OCI-LY3 (cell line): ENCODE data around the gene RAE1.

ENCODE experiments used
- H2AFZ ChIP-seq: fragments of 200-600, 300-600 bp; shearing (Covaris generic); 2 replicates; pipeline ENCODE4 v1.6.0; 2014; ENCODE audit warnings: antibody characterized with exemption, low read depth, low read length
- H3K27ac ChIP-seq: fragments of 200-600, 300-600 bp; sonication (generic); 2 replicates; pipeline ENCODE4 v1.5.1; 2014; ENCODE audit warnings: mild to moderate bottlenecking, low read length, moderate library complexity, mixed read lengths
- H3K27me3 ChIP-seq: fragments of 200-600, 300-600 bp; sonication (generic); 2 replicates; pipeline ENCODE4 v1.6.1; 2014; ENCODE audit warnings: low read depth, low read length, mixed read lengths
- H3K36me3 ChIP-seq: fragments of 200-600, 300-600 bp; sonication (generic); replicated peaks from 2 replicates; pipeline ENCODE3; 2014; ENCODE audit warnings: low read depth, low read length, mixed read lengths
- H3K4me1 ChIP-seq: fragments of 300-600, 200-600 bp; sonication (generic); 2 replicates; pipeline ENCODE4 v1.6.1; 2014; ENCODE audit warnings: low read length, mixed read lengths
- H3K4me2 ChIP-seq: fragments of 200-600, 300-600 bp; sonication (generic); 2 replicates; pipeline ENCODE4 v1.6.1; 2014; ENCODE audit warnings: low read length, mixed read lengths
- H3K4me3 ChIP-seq: fragments of 300-600, 200-600 bp; sonication (generic); 2 replicates; pipeline ENCODE4 v1.5.1; 2014; ENCODE audit warnings: antibody characterized with exemption, mild to moderate bottlenecking, low read length, moderate library complexity
- H3K79me2 ChIP-seq: fragments of 300-600, 200-600 bp; shearing (Covaris generic); 2 replicates; pipeline ENCODE4 v1.6.1; 2014; ENCODE audit warnings: mild to moderate bottlenecking, low read length, mixed read lengths
- H3K9ac ChIP-seq: fragments of 300-600, 200-600 bp; shearing (Covaris generic); 2 replicates; pipeline ENCODE4 v1.6.0; 2014; ENCODE audit warnings: mild to moderate bottlenecking, low read length, moderate library complexity
- H3K9me3 ChIP-seq: fragments of 200-600, 300-600 bp; shearing (Covaris generic); 2 replicates; pipeline ENCODE4 v1.6.1; 2014; ENCODE audit warnings: low read length, mixed read lengths; ENCODE audit not compliant: insufficient read depth
- H4K20me1 ChIP-seq: fragments of 200-600, 300-600 bp; sonication (generic); 2 replicates; pipeline ENCODE4 v1.6.1; 2016; ENCODE audit warnings: low read length, mixed read lengths; ENCODE audit not compliant: insufficient read depth
- EZH2phosphoT487 ChIP-seq: fragments of 200-600 bp; shearing (Covaris generic); IDR thresholded peaks from 2 replicates; pipeline ENCODE4 v1.6.1; 2018; ENCODE audit warnings: antibody characterized with exemption, mixed run types, low read depth
- TF ChIP-seq, protein P1 (sequence below): fragments of 200-600, 300-600 bp; sonication (generic); IDR thresholded peaks from 2 replicates; pipeline ENCODE4 v1.5.1; 2014; ENCODE audit warnings: antibody characterized with exemption, low read length, low read depth

The RAE1 gene

DNA sequence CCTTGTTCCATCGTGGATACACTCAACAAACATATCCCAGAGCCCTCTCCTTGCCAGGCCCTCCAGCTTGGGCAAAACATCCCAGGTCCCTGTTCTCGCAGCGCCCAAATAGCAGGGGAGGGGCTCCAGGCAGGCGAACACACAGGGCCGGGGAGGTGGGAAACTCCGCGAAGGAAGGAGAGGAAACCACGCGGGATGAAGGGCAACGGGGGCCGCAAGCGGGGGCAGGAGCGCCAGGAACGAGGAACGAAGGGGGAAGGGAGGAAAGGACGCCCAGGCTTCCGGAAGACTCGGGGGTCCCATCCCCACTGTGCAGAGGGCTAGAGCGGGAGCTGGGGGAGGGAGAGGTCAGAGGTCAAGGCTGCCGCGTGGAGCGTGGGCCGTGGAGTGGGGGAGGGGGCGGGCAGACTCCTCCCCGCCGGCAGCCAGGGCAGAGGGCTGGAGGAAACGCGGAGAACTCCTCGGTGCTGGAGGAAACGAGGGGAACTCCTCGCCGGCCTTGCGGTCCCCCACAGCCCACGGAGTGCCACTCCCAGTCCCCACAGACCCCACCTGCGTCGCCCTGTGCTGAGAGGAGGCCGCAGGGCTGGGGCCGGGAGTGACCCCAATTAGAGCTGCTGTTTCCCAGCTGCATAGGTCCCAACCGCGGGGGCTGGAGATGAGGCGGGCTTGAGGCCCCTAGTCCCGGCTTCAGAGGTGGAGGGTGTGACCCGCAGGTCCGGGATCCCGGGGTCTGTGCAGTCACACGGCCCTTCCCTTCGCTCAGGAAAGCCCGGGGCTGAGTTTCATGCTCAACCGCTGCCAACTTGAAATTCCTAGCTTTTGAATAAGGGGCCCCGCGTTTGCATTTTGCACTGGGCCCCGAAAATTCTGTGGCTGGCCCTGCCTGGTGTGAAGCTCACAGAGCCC is 38.9 kb downstream of the RAE1 start:
- peaks cover 30% of the 10 kb centered on the region for H3K36me3 ChIP-seq
- H3K4me2 ChIP-seq = peak overlapping the region; percentile 99
- TF ChIP-seq, protein P1, sequence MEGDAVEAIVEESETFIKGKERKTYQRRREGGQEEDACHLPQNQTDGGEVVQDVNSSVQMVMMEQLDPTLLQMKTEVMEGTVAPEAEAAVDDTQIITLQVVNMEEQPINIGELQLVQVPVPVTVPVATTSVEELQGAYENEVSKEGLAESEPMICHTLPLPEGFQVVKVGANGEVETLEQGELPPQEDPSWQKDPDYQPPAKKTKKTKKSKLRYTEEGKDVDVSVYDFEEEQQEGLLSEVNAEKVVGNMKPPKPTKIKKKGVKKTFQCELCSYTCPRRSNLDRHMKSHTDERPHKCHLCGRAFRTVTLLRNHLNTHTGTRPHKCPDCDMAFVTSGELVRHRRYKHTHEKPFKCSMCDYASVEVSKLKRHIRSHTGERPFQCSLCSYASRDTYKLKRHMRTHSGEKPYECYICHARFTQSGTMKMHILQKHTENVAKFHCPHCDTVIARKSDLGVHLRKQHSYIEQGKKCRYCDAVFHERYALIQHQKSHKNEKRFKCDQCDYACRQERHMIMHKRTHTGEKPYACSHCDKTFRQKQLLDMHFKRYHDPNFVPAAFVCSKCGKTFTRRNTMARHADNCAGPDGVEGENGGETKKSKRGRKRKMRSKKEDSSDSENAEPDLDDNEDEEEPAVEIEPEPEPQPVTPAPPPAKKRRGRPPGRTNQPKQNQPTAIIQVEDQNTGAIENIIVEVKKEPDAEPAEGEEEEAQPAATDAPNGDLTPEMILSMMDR = no peak
- TF ChIP-seq EZH2phosphoT487 = no peak
- H3K79me2 ChIP-seq = peaks cover 37% of the 10 kb centered on the region
- no peaks in the 10 kb centered on the region for H3K27me3 ChIP-seq
- no peaks in the 10 kb centered on the region for H3K9me3 ChIP-seq
- H4K20me1 ChIP-seq = peaks cover 30% of the 10 kb centered on the region
- peak overlapping the region; percentile 76 for H3K4me3 ChIP-seq
- H3K9ac ChIP-seq = peak overlapping the region; percentile 86
- H2AFZ ChIP-seq = peak overlapping the region; percentile 58
- peaks cover 43% of the 10 kb centered on the region for H3K4me1 ChIP-seq
- H3K27ac ChIP-seq = peak overlapping the region; percentile 83

DNA sequence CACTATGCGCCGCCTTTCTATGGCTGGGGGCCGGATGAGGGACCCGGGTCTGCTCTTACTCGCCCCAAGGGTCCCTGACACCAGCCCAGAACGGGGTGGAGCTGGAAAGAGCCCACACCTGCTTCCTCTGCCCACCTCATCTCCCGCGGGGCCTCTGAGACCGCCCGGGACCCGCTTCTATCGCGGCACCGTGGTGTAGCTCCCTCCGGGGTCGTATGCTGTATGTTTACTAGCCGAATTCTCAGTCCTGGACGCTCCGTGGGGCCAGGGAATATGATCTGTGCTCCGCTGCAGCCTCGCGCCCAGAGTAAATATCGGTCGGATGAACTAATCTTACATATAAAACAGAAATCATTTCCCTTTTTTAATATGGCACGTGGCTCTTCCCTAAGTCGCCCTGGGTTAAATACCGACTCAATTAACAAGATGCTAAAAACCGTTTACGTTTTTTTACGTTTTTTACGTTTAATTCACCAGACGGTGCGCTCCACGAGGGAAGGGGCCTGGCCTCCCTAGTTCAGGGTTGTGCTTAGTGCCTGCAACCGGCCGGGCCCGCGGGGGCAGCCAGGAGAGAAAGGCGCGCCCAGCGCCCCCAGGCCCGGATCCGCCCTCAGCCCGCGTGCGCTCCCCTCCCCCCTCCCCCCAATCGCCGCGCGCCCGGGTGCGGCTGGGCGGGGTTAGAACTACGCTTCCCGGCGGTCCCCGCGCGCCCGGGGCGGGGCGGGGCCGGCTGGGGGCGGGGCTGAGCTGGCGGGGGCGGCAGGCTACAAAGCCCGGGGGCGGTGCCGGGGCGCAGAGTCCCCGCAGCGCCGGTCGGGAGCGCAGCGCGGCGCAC is 39.8 kb downstream of the RAE1 start, which contains the start of gene RBM38:
Gene RBM38, plus strand, starts transcription at position 793 of the 835 bp plus-strand sequence. CDS start 186 bp downstream, outside the sequence.
- Histone ChIP-seq H4K20me1 (peaks cover 39% of the 10 kb centered on the region), H3K27ac (peak within 1 kb of the TSS; percentile 83), H3K4me3 (peak within 1 kb of the TSS; percentile 88), H3K4me2 (peak within 1 kb of the TSS; percentile 99), H3K9me3 (no peaks in the 10 kb centered on the region), H3K79me2 (peaks cover 45% of the 10 kb centered on the region), H3K4me1 (peaks cover 52% of the 10 kb centered on the region), H2AFZ (peak within 1 kb of the TSS; percentile 58; the same call in 1 of the 2 replicates), H3K36me3 (peaks cover 39% of the 10 kb centered on the region), H3K9ac (peak within 1 kb of the TSS; percentile 96), H3K27me3 (no peaks in the 10 kb centered on the region)
- TF ChIP-seq, protein P1 = no peak
- TF ChIP-seq EZH2phosphoT487 = no peak

DNA sequence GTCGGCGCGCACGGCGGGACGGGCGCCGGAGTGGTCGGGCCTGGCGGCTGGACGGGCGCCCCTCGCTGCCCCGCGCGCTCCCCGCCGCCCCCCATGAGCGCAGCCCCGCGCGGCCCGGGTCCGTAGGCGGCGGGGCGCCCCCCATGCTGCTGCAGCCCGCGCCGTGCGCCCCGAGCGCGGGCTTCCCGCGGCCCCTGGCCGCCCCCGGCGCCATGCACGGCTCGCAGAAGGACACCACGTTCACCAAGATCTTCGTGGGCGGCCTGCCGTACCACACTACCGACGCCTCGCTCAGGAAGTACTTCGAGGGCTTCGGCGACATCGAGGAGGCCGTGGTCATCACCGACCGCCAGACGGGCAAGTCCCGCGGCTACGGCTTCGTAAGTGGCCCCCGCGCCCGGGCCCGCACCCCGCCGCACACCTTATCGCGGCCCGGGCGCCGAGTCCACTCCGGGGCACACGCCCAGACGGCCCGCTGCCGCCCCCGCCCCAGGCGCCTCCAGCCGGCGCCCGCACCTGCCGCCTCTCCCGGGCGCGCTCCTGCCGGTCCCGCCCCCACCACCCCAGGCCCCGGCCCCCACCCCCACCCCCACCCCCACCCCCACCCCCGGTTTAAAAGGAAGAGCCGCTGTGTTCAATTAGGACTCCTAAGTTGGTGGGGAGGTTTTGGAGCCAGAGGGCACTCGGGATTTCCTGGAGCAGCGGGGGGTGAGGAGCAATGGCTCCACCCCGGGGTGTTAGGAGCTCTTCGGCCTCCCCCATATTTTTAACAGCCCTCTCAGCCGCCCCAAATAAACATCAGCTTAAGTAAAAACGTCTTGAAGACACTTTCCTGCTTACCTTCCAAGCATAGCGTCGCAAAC is 40.6 kb downstream of the RAE1 start:
- TF ChIP-seq EZH2phosphoT487 = no peak
- TF ChIP-seq, protein P1 = no peak
- peak overlapping the region; percentile 78 for H3K27ac ChIP-seq
- peak overlapping the region; percentile 96 for H3K9ac ChIP-seq
- H3K4me2 ChIP-seq = peak overlapping the region; percentile 99
- no peaks in the 10 kb centered on the region for H3K27me3 ChIP-seq
- H3K9me3 ChIP-seq = no peaks in the 10 kb centered on the region
- H3K4me3 ChIP-seq = peak overlapping the region; percentile 88
- H3K79me2 ChIP-seq = peaks cover 54% of the 10 kb centered on the region
- H3K4me1 ChIP-seq = peaks cover 61% of the 10 kb centered on the region
- no peak overlapping the region for H2AFZ ChIP-seq
- H3K36me3 ChIP-seq = peaks cover 47% of the 10 kb centered on the region
- H4K20me1 ChIP-seq = peaks cover 48% of the 10 kb centered on the region
